ENCODE results near the gene CDC42SE2. TPM values are rescaled to one million over a fixed set of nuclear protein-coding genes. Genes with fewer than 3 reads are reported as not detected.

The CDC42SE2 gene
- total RNA-seq, 1 experiment from 2014 or later: 22.5 TPM

- H3K27me3 Mint-ChIP-seq (ENCODE audit: low read depth): no peaks in the 10 kb centered on the region
- no peak overlapping the region for H3K27ac Mint-ChIP-seq
- peaks cover 14% of the 10 kb centered on the region for H3K9me3 Mint-ChIP-seq
- H3K4me1 Mint-ChIP-seq: no peaks in the 10 kb centered on the region
- ATAC-seq (no peak), DNase-seq (ENCODE audit: low spot score) (no peak)
- TF ChIP-seq ZNF263 (CRISPR knock-in tag; IDR thresholded peaks at IDR 0.05; ENCODE audit: low read depth): no peak
- TF ChIP-seq, protein P1, sequence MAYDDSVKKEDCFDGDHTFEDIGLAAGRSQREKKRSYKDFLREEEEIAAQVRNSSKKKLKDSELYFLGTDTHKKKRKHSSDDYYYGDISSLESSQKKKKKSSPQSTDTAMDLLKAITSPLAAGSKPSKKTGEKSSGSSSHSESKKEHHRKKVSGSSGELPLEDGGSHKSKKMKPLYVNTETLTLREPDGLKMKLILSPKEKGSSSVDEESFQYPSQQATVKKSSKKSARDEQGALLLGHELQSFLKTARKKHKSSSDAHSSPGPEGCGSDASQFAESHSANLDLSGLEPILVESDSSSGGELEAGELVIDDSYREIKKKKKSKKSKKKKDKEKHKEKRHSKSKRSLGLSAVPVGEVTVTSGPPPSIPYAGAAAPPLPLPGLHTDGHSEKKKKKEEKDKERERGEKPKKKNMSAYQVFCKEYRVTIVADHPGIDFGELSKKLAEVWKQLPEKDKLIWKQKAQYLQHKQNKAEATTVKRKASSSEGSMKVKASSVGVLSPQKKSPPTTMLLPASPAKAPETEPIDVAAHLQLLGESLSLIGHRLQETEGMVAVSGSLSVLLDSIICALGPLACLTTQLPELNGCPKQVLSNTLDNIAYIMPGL (CRISPR knock-in tag; IDR thresholded peaks at IDR 0.05): no peak
- no peak for TF ChIP-seq ZNF219 (CRISPR knock-in tag; IDR thresholded peaks at IDR 0.05; ENCODE audit: borderline replicate concordance)
- no peak for TF ChIP-seq FOXP1 (CRISPR knock-in tag; IDR thresholded peaks at IDR 0.05; ENCODE audit: borderline replicate concordance)
- no peak for TF ChIP-seq ZNF396 (CRISPR knock-in tag; IDR thresholded peaks at IDR 0.05; ENCODE audit: borderline replicate concordance)
- no peak for TF ChIP-seq MAX (CRISPR knock-in tag; IDR thresholded peaks at IDR 0.05)
- no peak for TF ChIP-seq CREB1 (CRISPR knock-in tag; IDR thresholded peaks at IDR 0.05)
- no peak for TF ChIP-seq JUN (CRISPR knock-in tag; IDR thresholded peaks at IDR 0.05)
- TF ChIP-seq E2F1 (CRISPR knock-in tag; IDR thresholded peaks at IDR 0.05): no peak
- no peak for TF ChIP-seq GRHL2 (CRISPR knock-in tag; IDR thresholded peaks at IDR 0.05; ENCODE audit: insufficient replicate concordance, severe bottlenecking)
- TF ChIP-seq, protein P2, sequence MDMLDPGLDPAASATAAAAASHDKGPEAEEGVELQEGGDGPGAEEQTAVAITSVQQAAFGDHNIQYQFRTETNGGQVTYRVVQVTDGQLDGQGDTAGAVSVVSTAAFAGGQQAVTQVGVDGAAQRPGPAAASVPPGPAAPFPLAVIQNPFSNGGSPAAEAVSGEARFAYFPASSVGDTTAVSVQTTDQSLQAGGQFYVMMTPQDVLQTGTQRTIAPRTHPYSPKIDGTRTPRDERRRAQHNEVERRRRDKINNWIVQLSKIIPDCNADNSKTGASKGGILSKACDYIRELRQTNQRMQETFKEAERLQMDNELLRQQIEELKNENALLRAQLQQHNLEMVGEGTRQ (CRISPR knock-in tag; IDR thresholded peaks at IDR 0.05): no peak
- H3K36me3 Mint-ChIP-seq: peaks cover 35% of the 10 kb centered on the region
- no peak overlapping the region for H3K4me3 Mint-ChIP-seq
- POLR2A ChIA-PET: no interaction called here
- CTCF ChIA-PET: no interaction called here
Measured at GRCh38 chr5:131400585-131400984, 136.7 kb downstream of the CDC42SE2 start.

DNA sequence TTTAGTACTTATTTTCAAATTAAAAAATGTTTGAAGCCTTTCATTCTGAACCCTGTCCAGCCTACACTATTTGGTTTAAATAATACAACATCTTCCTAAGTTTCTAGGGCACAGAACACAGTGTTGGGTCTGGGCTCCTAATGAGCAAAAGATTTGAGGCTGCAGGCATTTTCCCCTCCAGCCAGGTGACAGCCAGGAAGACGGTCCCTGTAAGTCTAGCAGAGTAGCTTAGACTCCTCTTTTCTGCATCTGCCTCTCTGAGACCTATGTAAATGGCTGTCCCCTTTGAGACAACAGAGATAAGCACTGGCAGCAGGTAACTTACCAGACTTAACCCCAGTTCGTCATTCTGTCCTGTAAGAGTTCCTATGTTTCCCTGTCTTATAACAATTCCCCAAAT, 141.8 kb downstream of the CDC42SE2 start:
- Mint-ChIP-seq H3K4me1 (no peaks in the 10 kb centered on the region), H3K36me3 (peaks cover 55% of the 10 kb centered on the region), H3K4me3 (no peak overlapping the region), H3K9me3 (peaks cover 19% of the 10 kb centered on the region), H3K27ac (no peak overlapping the region), H3K27me3 (ENCODE audit: low read depth) (no peaks in the 10 kb centered on the region)
- ChIA-PET CTCF (interaction anchor here (1.8 kb wide), 1 partner anchor 23 kb away, joined by 6 read pairs; no protein-coding TSS in a partner anchor), POLR2A (no interaction called here)
- TF ChIP-seq ZNF219 (CRISPR knock-in tag; IDR thresholded peaks at IDR 0.05; ENCODE audit: borderline replicate concordance): no peak
- no peak for ATAC-seq
- no peak for DNase-seq (ENCODE audit: low spot score)

- Mint-ChIP-seq H3K27me3 (ENCODE audit: low read depth) (no peaks in the 10 kb centered on the region), H3K27ac (0 out of 2 replicates have a peak overlapping the region, but pooled peaks have one; percentile 20), H3K4me3 (no peak overlapping the region), H3K4me1 (no peaks in the 10 kb centered on the region), H3K9me3 (peaks cover 21% of the 10 kb centered on the region), H3K36me3 (peaks cover 55% of the 10 kb centered on the region)
- POLR2A ChIA-PET: no interaction called here
- 0 out of 2 replicates have a peak, but pooled peaks have one; percentile 24 for ATAC-seq
- CTCF ChIA-PET: interaction anchor here (1.8 kb wide), 1 partner anchor 24 kb away, joined by 6 read pairs; no protein-coding TSS in a partner anchor
- no peak for DNase-seq (ENCODE audit: low spot score)
- no peak for TF ChIP-seq ETV6 (CRISPR knock-in tag; IDR thresholded peaks at IDR 0.05)
- no peak for TF ChIP-seq ZNF423 (CRISPR knock-in tag; IDR thresholded peaks at IDR 0.05)
- no peak for TF ChIP-seq ZNF425 (CRISPR knock-in tag; conservative IDR thresholded peaks at IDR 0.05)
- TF ChIP-seq, protein P3, sequence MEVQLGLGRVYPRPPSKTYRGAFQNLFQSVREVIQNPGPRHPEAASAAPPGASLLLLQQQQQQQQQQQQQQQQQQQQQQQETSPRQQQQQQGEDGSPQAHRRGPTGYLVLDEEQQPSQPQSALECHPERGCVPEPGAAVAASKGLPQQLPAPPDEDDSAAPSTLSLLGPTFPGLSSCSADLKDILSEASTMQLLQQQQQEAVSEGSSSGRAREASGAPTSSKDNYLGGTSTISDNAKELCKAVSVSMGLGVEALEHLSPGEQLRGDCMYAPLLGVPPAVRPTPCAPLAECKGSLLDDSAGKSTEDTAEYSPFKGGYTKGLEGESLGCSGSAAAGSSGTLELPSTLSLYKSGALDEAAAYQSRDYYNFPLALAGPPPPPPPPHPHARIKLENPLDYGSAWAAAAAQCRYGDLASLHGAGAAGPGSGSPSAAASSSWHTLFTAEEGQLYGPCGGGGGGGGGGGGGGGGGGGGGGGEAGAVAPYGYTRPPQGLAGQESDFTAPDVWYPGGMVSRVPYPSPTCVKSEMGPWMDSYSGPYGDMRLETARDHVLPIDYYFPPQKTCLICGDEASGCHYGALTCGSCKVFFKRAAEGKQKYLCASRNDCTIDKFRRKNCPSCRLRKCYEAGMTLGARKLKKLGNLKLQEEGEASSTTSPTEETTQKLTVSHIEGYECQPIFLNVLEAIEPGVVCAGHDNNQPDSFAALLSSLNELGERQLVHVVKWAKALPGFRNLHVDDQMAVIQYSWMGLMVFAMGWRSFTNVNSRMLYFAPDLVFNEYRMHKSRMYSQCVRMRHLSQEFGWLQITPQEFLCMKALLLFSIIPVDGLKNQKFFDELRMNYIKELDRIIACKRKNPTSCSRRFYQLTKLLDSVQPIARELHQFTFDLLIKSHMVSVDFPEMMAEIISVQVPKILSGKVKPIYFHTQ (CRISPR knock-in tag; IDR thresholded peaks at IDR 0.05): no peak
- no peak for TF ChIP-seq MXD4 (CRISPR knock-in tag; IDR thresholded peaks at IDR 0.05; ENCODE audit: borderline replicate concordance)
- TF ChIP-seq E2F4 (CRISPR knock-in tag; IDR thresholded peaks at IDR 0.05; ENCODE audit: borderline replicate concordance, low read depth): no peak
- TF ChIP-seq ZNF138 (CRISPR knock-in tag; conservative IDR thresholded peaks at IDR 0.05): no peak
- no peak for TF ChIP-seq RELA (CRISPR knock-in tag; IDR thresholded peaks at IDR 0.05; ENCODE audit: borderline replicate concordance)
- TF ChIP-seq NR2C2 (CRISPR knock-in tag; IDR thresholded peaks at IDR 0.05): no peak
- TF ChIP-seq, protein P2 (CRISPR knock-in tag; IDR thresholded peaks at IDR 0.05): no peak
Measured at GRCh38 chr5:131406076-131406475, 142.2 kb downstream of the CDC42SE2 start.
